ENCODE results near the gene RIPOR3.

DNA sequence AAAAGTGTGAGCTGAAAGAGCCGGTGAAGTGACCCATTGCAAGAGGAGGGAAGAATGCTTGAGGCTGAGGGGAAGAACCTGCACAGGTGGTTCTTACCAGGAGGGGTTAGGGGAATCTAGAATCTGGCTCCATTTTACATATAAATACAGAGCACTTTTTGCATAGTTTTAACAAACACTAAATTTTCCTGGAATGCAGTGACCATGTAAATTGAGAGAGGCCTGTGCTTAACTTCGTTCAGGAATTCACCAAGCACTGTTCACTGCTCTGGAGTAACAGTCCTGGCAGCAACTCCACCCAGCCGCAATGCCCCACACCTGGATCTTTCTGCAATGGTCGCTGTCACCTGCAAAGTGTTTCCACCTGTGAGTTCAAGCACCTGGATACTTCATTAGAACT is 13.2 kb upstream of the RIPOR3 start:
- TF ChIP-seq, protein P1, sequence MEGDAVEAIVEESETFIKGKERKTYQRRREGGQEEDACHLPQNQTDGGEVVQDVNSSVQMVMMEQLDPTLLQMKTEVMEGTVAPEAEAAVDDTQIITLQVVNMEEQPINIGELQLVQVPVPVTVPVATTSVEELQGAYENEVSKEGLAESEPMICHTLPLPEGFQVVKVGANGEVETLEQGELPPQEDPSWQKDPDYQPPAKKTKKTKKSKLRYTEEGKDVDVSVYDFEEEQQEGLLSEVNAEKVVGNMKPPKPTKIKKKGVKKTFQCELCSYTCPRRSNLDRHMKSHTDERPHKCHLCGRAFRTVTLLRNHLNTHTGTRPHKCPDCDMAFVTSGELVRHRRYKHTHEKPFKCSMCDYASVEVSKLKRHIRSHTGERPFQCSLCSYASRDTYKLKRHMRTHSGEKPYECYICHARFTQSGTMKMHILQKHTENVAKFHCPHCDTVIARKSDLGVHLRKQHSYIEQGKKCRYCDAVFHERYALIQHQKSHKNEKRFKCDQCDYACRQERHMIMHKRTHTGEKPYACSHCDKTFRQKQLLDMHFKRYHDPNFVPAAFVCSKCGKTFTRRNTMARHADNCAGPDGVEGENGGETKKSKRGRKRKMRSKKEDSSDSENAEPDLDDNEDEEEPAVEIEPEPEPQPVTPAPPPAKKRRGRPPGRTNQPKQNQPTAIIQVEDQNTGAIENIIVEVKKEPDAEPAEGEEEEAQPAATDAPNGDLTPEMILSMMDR (IDR thresholded peaks at IDR 0.05; ENCODE audit: insufficient read depth, low read length), result no peak
- TF ChIP-seq POLR2AphosphoS5 (IDR thresholded peaks at IDR 0.05; ENCODE audit: low read depth) (no peak), GABPA (IDR thresholded peaks at IDR 0.05; ENCODE audit: low read depth) (no peak)
- TF ChIP-seq, protein P2, sequence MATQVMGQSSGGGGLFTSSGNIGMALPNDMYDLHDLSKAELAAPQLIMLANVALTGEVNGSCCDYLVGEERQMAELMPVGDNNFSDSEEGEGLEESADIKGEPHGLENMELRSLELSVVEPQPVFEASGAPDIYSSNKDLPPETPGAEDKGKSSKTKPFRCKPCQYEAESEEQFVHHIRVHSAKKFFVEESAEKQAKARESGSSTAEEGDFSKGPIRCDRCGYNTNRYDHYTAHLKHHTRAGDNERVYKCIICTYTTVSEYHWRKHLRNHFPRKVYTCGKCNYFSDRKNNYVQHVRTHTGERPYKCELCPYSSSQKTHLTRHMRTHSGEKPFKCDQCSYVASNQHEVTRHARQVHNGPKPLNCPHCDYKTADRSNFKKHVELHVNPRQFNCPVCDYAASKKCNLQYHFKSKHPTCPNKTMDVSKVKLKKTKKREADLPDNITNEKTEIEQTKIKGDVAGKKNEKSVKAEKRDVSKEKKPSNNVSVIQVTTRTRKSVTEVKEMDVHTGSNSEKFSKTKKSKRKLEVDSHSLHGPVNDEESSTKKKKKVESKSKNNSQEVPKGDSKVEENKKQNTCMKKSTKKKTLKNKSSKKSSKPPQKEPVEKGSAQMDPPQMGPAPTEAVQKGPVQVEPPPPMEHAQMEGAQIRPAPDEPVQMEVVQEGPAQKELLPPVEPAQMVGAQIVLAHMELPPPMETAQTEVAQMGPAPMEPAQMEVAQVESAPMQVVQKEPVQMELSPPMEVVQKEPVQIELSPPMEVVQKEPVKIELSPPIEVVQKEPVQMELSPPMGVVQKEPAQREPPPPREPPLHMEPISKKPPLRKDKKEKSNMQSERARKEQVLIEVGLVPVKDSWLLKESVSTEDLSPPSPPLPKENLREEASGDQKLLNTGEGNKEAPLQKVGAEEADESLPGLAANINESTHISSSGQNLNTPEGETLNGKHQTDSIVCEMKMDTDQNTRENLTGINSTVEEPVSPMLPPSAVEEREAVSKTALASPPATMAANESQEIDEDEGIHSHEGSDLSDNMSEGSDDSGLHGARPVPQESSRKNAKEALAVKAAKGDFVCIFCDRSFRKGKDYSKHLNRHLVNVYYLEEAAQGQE (IDR thresholded peaks at IDR 0.05; ENCODE audit: insufficient replicate concordance, low read depth), result no peak
